Measurements from ENCODE around the gene TFB2M. TPM values are rescaled to one million over a fixed set of nuclear protein-coding genes. Genes with fewer than 3 reads are reported as not detected.

The TFB2M gene
- polyA plus RNA-seq, 3 donors: 21.1 to 23.3 (median 21.2) TPM

DNA sequence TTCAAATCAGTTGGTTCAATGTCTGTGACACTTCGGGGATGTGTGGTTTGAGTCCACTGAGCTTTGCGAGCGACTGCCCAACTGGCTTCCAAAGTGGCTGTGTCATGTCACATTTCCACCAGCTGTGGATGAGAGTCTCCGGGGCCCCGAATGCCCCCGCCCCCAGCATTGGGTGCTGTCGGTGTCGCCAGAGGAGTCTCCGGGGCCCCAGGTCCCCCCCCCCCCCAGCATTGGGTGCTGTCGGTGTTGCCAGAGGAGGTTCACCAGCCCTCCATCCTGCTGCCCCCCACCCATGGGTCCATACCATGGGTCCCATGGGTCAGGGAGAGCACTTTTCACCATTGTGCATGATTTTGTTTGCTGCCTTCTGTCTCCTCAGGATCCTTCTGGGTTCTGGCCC, 49.9 kb downstream of the TFB2M start:
- no peak for DNase-seq (ENCODE audit: low read depth in 3 of 3, low spot score in 2 of 3)

GRCh38 chr1:246515390-246516005, 50.6 kb downstream of the TFB2M start:
- DNase-seq (ENCODE audit: low read depth in 3 of 3, low spot score in 2 of 3): no peak

GRCh38 chr1:246513619-246514343, 52.3 kb downstream of the TFB2M start:
- no peak for DNase-seq (ENCODE audit: low read depth in 3 of 3, low spot score in 2 of 3)

GRCh38 chr1:246513041-246513440, 53.0 kb downstream of the TFB2M start:
- DNase-seq (ENCODE audit: low read depth in 3 of 3, low spot score in 2 of 3): no peak

DNA sequence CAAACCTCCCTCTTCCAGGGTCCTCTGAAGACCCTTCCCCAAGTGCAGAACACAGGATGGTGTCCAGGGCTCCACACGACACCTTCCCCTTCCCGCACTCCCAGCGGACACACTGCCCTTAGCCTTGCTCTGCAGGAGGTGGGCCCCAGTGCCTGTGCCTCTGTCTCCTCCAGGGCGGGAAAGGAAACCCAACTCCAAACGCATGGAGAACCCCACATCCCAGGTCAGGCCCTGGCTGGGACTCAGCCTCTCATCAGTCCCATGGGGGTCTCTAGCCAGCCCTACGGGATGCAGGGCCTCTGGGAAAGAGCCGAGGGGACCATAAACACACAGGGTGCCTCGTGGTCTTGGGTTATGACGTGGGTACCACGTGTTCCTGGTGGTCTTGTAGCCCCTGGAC, 53.4 kb downstream of the TFB2M start:
- no peak for DNase-seq (ENCODE audit: low read depth in 3 of 3, low spot score in 2 of 3)

DNA sequence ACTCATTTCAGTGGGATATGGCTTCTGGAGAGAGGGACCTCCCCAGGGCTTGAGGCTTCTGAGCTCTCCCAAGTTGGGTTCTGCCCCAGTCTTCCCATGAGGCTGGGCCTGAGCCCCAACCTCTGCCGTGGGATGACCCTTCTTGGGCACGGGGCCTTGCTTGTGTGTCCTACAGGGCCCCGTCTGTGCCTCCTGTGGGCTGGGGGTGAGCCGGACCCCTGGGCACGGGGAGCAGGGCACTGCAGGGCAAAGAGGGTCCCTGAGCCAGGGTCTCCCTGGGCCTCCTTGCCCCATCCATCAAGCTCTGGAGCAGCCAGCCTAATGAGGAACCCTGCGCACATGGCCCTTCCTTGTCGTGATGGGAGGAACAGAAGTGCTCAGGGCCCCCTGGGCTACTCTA, 53.8 kb downstream of the TFB2M start:
- no peak for DNase-seq (ENCODE audit: low read depth in 3 of 3, low spot score in 2 of 3)

DNA sequence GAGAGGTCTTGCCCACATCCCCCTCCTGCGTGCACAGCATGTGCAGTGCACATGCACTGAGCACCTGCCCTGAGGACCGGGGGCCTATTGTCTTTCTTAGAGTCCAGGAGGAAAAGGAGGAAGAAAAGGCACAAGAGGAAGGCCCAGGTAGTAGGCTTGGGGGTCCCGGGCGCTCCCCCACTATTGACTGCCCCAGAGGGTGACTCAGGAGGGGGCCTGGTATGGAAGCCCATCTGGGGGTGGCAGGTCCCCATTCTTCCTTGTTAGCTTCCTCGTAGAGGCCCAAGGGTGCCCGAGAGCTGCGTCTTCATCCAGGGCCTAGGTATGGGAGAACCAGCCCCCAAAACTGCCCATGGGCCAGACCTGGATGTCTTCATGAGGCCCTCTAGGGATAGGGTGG, 54.9 kb downstream of the TFB2M start:
- no peak for DNase-seq (ENCODE audit: low read depth in 3 of 3, low spot score in 2 of 3)

GRCh38 chr1:246510147-246511030, 55.7 kb downstream of the TFB2M start:
- DNase-seq (ENCODE audit: low read depth in 3 of 3, low spot score in 2 of 3): no peak

GRCh38 chr1:246508897-246509688, 57.0 kb downstream of the TFB2M start:
- DNase-seq (ENCODE audit: low read depth in 3 of 3, low spot score in 2 of 3): no peak

DNA sequence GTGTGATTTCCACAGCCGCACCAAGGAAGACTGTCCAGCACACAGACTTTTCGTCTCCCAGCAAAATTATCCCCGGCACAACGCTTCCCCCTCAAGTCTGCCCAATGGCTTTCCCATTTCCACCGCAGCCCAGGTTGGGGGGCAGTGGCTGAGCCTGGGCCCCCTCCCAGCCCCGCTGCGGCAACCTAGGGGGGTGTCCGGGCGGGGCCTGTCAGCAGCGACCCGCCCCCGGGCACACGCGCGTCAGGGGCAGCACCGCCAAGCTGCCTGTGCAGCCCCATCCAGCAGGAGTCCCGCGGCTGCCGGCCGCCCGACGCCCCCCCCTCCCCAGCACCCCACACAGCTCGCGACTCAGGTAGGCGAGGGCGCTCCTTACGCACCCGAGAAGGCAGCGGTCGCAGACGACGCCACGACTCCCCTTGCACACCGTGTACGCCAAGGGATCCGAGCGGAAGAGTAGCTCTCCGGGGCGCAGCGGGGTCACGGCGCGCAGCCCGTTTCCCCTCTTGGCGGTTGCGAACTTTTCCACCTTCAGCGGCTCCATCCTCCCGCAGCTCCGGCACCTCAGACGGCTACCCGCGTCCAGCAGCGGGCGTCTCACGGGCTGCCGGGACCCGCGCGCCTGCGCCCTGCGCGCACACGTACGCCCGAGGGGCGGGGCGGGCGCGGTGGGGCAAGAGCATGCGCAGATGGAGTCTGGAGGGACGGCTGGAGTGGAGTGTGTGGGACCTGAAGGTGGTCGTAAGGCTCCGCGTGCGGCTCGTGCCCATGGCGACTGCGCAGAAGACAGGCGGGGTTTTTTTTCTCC, 59.2 kb downstream of the TFB2M start, which contains the start of gene SMYD3:
Gene SMYD3, minus strand, starts transcription at position 606 of the 808 bp plus-strand sequence.
- DNase-seq (ENCODE audit: low read depth in 3 of 3, low spot score in 2 of 3): peak; percentile 57 to 78 (median 59)

- DNase-seq (ENCODE audit: low read depth in 3 of 3, low spot score in 2 of 3): no peak
Observed at GRCh38 chr1:246506367-246506673, 59.7 kb downstream of the TFB2M start.

DNA sequence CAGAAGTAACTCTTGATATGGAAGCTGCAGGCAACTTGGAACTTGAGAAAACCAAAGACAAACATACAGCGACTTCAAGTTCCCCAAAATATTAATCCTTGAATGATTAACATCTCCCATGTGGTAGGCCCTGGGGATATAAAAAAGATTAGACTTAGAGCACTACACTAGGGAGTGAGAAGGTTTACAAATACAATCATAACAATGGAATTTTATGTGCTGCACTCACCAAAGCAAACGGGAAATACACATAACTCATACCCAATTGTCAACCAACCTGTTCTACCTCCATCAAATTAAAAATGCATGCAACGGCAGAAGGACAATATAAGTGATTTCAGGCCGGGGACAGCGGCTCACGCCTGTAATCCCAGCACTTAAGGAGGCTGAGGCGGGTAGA, 62.7 kb downstream of the TFB2M start:
- DNase-seq (ENCODE audit: low read depth in 3 of 3, low spot score in 2 of 3): no peak

DNA sequence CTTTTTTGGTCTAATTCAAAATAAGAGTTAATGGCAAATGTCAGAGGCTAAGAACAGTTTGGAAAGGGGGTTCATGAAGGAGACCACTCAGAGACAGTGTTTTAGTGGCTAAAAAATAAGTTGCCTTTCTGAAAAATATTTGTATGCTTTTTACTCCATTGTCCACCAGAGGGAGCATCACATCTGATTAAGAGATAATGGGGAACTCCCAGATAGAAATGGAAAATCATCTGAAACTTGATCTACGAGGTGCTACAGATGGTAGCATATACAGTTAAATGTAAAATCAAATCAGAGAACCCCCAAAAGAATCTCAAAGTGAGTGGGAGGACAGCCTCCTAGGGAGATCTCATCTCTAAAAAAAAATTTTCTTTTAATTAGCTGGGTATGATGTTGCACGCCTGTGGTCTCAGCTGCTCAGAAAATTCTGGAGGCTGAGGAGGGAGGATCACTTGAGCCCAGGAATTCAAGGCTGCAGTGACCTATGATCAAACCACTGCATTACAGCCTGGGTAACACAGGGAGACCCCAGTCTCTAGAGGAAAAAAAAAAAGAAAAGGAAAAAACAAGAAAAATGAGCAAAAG, 68.6 kb downstream of the TFB2M start:
- peak; percentile 29 to 42 (median 41) for DNase-seq (ENCODE audit: low read depth in 3 of 3, low spot score in 2 of 3)

DNA sequence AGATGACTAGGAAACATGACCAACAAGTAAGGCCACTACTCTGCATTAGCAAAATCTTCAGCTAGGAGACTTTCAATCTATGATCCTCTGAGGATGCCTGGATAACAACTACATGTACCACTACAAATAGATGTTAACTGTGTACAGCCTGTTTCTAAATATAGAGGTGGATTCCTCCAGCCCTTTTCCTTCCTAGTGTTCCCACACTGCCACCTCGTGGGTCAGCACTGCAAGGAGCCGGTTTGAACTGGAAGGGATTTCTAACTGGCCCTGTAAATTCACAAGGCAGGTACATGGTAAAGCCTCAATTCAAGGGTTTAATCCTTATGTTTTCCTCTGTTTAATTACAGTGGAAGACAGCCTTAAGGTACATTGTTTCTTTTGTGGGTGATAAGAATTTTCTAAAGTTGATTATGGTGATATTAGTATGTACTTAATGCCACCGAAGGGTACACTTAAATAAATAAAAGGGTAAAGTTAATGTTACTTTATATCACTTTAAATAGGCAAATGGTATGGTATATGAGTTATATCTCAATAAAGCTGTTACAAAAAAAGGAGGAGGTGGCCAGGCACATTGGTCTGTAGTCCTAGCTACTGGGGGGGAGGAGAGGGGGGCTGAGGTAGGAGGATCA, 73.3 kb downstream of the TFB2M start:
- DNase-seq (ENCODE audit: low read depth in 3 of 3, low spot score in 2 of 3): peak; percentile 52 to 69 (median 62)

- no peak for DNase-seq (ENCODE audit: low read depth in 3 of 3, low spot score in 2 of 3)
Observed at GRCh38 chr1:246491551-246492053, 74.5 kb downstream of the TFB2M start.
